ENCODE measurements around the gene WNK2. TPM values are rescaled to one million over a fixed set of nuclear protein-coding genes. Genes with fewer than 3 reads are reported as not detected.

Gene WNK2
- total RNA-seq, 1 experiment from 2014 or later, result 69.4 TPM

- H4K91ac ChIP-seq (ENCODE audit: insufficient read length, low read depth, low read length), result no peak overlapping the region
- no peaks in the 10 kb centered on the region for H3K23me2 ChIP-seq (ENCODE audit: insufficient read length, low read depth, low read length, poor library complexity, severe bottlenecking)
- no peak overlapping the region for H4K5ac ChIP-seq (ENCODE audit: insufficient read length, low read depth, low read length)
- no peak overlapping the region for H3K9ac ChIP-seq (ENCODE audit: extremely low read depth, insufficient read length, low read length)
- H3K14ac ChIP-seq (ENCODE audit: insufficient read depth, low read length), result no peak overlapping the region
- H3K36me3 Mint-ChIP-seq (ENCODE audit: insufficient read depth in 1 of 3, low read depth in 3 of 3), result peaks cover 2 to 10% (median 5%) of the 10 kb centered on the region in 3 experiments; a peak in 5 of 7 replicates
- H4K8ac ChIP-seq (replicated peaks; ENCODE audit: insufficient read length, low read depth, low read length), result no peak overlapping the region
- no peaks in the 10 kb centered on the region for H3K9me3 ChIP-seq (ENCODE audit: control insufficient read depth, low read depth, low read length)
- no peak overlapping the region for H3T11ph ChIP-seq (ENCODE audit: low read length)
- no peak overlapping the region for H2AFZ ChIP-seq (ENCODE audit: low read length)
- no peak overlapping the region for H3K23ac ChIP-seq (ENCODE audit: insufficient read length, low read depth, low read length)
- H2AK5ac ChIP-seq (ENCODE audit: insufficient read length, low read length), result no peak overlapping the region
- H2BK120ac ChIP-seq (ENCODE audit: low read depth, low read length, poor library complexity, severe bottlenecking), result no peak overlapping the region
- DNase-seq, result no peak
- H3K27me3 Mint-ChIP-seq (ENCODE audit: low read depth), result no peaks in the 10 kb centered on the region
- H3K9me3 Mint-ChIP-seq, result peaks cover 0 to 3% of the 10 kb centered on the region in 2 experiments; a peak in 1 of 5 replicates
- H4K20me1 ChIP-seq (ENCODE audit: control insufficient read depth, insufficient read depth, insufficient read length), result no peaks in the 10 kb centered on the region
- H3K79me2 ChIP-seq (ENCODE audit: insufficient read depth, low read length), result peaks cover 10% of the 10 kb centered on the region; the same call in 1 of the 2 replicates
- no peak overlapping the region for H3K4me2 ChIP-seq (ENCODE audit: insufficient read depth, insufficient read length, low read length)
- peak overlapping the region in 2 of 3 experiments; percentile 29 to 56; a peak in 2 of 7 replicates for H3K27ac Mint-ChIP-seq
- no peak overlapping the region for H3K18ac ChIP-seq (ENCODE audit: insufficient read length, low read depth, low read length)
- no peaks in the 10 kb centered on the region for H3K27me3 ChIP-seq (ENCODE audit: insufficient read depth, low read length)
- H2BK20ac ChIP-seq (ENCODE audit: low read depth, low read length, poor library complexity, severe bottlenecking), result no peak overlapping the region
- no peak overlapping the region for H2BK15ac ChIP-seq (ENCODE audit: low read depth, low read length)
- H3K56ac ChIP-seq (ENCODE audit: insufficient read length, low read depth, low read length), result no peak overlapping the region
- H3K27ac ChIP-seq (ENCODE audit: insufficient read length, low read depth, low read length), result no peak overlapping the region
- TF ChIP-seq CTCF (conservative IDR thresholded peaks at IDR 0.05), result no peak
- no peak overlapping the region for H3K4me3 Mint-ChIP-seq
- no peak overlapping the region for H2BK5ac ChIP-seq (ENCODE audit: insufficient read length, low read length)
- peaks cover 4% of the 10 kb centered on the region for H3K79me1 ChIP-seq (ENCODE audit: insufficient read depth, low read depth, low read length, poor library complexity, severe bottlenecking)
- no peaks in the 10 kb centered on the region for H3K4me1 ChIP-seq (ENCODE audit: insufficient read depth, low read length)
- no CpG with 5 or more reads among the region's 9 CpGs for WGBS (ENCODE audit: extremely low coverage, insufficient read length, low lambda C conversion rate)
- H2BK12ac ChIP-seq (ENCODE audit: insufficient read length, low read depth, low read length), result no peak overlapping the region
- H3K4me1 Mint-ChIP-seq, result 0 out of 4 replicates have a peak, but pooled peaks cover 0 to 2% of the 10 kb centered on the region in 2 experiments
- no peak overlapping the region for H3K4ac ChIP-seq (ENCODE audit: low read depth, low read length)
These were observed 25.2 kb downstream of the WNK2 start for GRCh38 chr9:93209097-93209496.

Measured in H9 (cell line).